A673 (cell line): ENCODE results near the gene GNG7. TPM values are rescaled to one million over a fixed set of nuclear protein-coding genes. Genes with fewer than 3 reads are reported as not detected.

Source experiments
- BruUV-seq: library from RNA; stranded (reverse); fragments of 400-500 nt; replicated peaks from 2 replicates; lab custom pipeline; 2021; lab: Mats Ljungman, UMichigan
- CTCF ChIA-PET: fragments of 300-600 bp; sonication (Branson Sonifier 250); formaldehyde crosslinking; loops from one replicate; lab custom pipeline; 2022; ENCODE audit warnings: antibody characterized with exemption; lab: Charles Lee
- POLR2A ChIA-PET: fragments of 300-600 bp; sonication (Branson Sonifier 250); formaldehyde crosslinking; loops from one replicate; lab custom pipeline; 2022; ENCODE audit warnings: antibody characterized with exemption; ENCODE audit not compliant: low non-redundant PET; lab: Charles Lee
- DNase-seq: peaks from one replicate; pipeline ENCODE4 v3.0.0-alpha.2; 2015; ENCODE audit warnings: low spot score
- H3K27ac ChIP-seq: fragments of 200-600 bp; sonication (generic); 2 replicates; pipeline ENCODE4 v1.5.1; 2016; ENCODE audit warnings: mixed run types, low read depth, mild to moderate bottlenecking, mixed read lengths, antibody characterized with exemption, low read length; ENCODE audit not compliant: poor library complexity, severe bottlenecking
- H3K27me3 ChIP-seq: fragments of 200-600 bp; sonication (generic); replicated peaks from 2 replicates; pipeline ENCODE4 v1.6.1; 2017; ENCODE audit warnings: mixed run types, low read depth, mild to moderate bottlenecking, mixed read lengths, antibody characterized with exemption, low read length; ENCODE audit not compliant: insufficient read depth, poor library complexity
- H3K36me3 ChIP-seq: fragments of 200-600 bp; sonication (generic); 2 replicates; pipeline ENCODE4 v1.6.1; 2016; ENCODE audit warnings: mixed run types, mild to moderate bottlenecking, mixed read lengths, antibody characterized with exemption, low read length; ENCODE audit not compliant: insufficient read depth, poor library complexity, severe bottlenecking
- H3K4me1 ChIP-seq: fragments of 200-600 bp; sonication (generic); 2 replicates; pipeline ENCODE4 v1.6.1; 2017; ENCODE audit warnings: mixed run types, mild to moderate bottlenecking, mixed read lengths, antibody characterized with exemption, low read length; ENCODE audit not compliant: insufficient read depth, poor library complexity, severe bottlenecking
- H3K4me3 ChIP-seq: fragments of 200-600 bp; sonication (generic); 2 replicates; pipeline ENCODE4 v1.5.1; 2016; ENCODE audit warnings: low read depth, mixed run types, mild to moderate bottlenecking, mixed read lengths, low read length; ENCODE audit not compliant: poor library complexity, severe bottlenecking
- H3K9me3 ChIP-seq: fragments of 200-600 bp; sonication (generic); 2 replicates; pipeline ENCODE4 v1.6.1; 2016; ENCODE audit warnings: mixed run types, low read depth, mild to moderate bottlenecking, mixed read lengths, antibody characterized with exemption, low read length; ENCODE audit not compliant: poor library complexity, severe bottlenecking
- EZH2 ChIP-seq: fragments of 200-600 bp; sonication (generic); IDR thresholded peaks from 2 replicates; pipeline ENCODE4 v1.6.1; 2017; ENCODE audit warnings: borderline replicate concordance, low read depth, mild to moderate bottlenecking, mixed read lengths, antibody characterized with exemption, low read length; ENCODE audit not compliant: poor library complexity, severe bottlenecking
- intact Hi-C: fragments of 100-400 bp; cut with micrococcal nuclease; formaldehyde crosslinking; loops from one replicate; pipeline ENCODE4 v1.10.0; 2022; ENCODE audit not compliant: unreplicated experiment
- total RNA-seq: library from RNA; stranded (reverse); gene quantifications from 2 replicates; pipeline ENCODE4 v1.2.3, GENCODE V29; 2021
- TF ChIP-seq, protein P1 (sequence below): fragments of 300-800, 200-600 bp; sonication (generic); conservative IDR thresholded peaks from 2 replicates; pipeline ENCODE4 v1.5.1; 2017; ENCODE audit warnings: low read depth, mild to moderate bottlenecking, antibody characterized with exemption, low read length, moderate library complexity, mixed read lengths

The GNG7 gene
- total RNA-seq, 1 experiment from 2014 or later, result 0.30 TPM

DNA sequence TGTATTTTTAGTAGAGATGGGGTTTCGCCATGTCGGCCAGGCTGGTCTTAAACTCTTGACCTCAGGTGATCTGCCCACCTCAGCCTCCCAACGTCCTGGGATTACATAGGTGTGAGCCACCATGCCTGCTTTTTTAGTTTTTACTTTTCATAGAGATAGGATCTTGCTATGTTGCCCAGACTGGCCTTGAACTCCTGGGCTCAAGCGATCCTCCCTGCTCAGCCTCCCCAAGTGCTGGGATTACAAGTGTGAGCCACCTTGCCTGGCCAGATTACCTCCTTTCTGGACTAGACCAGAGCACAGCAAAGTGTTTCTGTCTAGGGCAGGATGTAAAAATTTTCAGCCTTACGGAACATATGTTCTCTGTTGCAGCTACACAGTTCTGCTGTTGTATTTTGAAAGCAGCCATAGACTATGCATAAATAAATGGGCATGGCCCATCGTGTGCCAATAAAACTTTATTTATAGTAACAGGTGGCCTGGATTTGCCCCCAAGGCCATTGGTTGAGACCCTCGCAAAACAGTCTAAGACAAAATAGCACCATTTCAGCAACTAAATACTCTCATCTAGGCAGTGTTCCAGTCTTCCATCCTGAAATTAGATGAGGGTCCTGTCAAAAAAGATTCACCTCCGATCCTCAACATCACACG lies 36.0 kb downstream of the GNG7 start:
- BruUV-seq, result no TSS peak
- Histone ChIP-seq H3K36me3 (no peaks in the 10 kb centered on the region), H3K9me3 (no peaks in the 10 kb centered on the region), H3K4me1 (no peaks in the 10 kb centered on the region), H3K27ac (no peak overlapping the region), H3K4me3 (no peak overlapping the region), H3K27me3 (no peaks in the 10 kb centered on the region)
- DNase-seq, result no peak
- POLR2A ChIA-PET, result no interaction called here
- CTCF ChIA-PET, result no interaction called here
- intact Hi-C loops, result no loop called here
- TF ChIP-seq EZH2, result no peak
- TF ChIP-seq, protein P1, sequence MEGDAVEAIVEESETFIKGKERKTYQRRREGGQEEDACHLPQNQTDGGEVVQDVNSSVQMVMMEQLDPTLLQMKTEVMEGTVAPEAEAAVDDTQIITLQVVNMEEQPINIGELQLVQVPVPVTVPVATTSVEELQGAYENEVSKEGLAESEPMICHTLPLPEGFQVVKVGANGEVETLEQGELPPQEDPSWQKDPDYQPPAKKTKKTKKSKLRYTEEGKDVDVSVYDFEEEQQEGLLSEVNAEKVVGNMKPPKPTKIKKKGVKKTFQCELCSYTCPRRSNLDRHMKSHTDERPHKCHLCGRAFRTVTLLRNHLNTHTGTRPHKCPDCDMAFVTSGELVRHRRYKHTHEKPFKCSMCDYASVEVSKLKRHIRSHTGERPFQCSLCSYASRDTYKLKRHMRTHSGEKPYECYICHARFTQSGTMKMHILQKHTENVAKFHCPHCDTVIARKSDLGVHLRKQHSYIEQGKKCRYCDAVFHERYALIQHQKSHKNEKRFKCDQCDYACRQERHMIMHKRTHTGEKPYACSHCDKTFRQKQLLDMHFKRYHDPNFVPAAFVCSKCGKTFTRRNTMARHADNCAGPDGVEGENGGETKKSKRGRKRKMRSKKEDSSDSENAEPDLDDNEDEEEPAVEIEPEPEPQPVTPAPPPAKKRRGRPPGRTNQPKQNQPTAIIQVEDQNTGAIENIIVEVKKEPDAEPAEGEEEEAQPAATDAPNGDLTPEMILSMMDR, result no peak

DNA sequence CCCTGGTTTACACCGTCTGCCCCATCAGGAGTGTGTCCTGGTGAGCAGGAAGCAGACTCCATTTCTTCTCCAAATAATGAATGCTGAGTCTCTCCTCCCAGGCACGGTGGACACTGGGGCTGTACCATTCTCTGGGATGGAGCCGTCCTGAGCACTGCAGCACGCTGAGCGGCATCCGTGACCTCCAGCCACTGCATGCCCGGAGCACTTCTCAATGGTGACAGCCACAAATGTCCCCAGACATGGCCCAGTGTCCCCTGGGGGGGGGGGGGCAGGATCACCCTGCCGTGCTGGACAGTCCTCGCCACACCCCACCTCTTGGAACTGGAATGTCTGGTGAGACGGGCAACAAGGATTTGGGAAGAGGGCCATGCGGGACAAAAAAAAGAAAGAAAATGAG lies 37.4 kb downstream of the GNG7 start:
- Histone ChIP-seq H3K27ac (no peak overlapping the region), H3K36me3 (no peaks in the 10 kb centered on the region), H3K4me3 (no peak overlapping the region), H3K27me3 (no peaks in the 10 kb centered on the region), H3K9me3 (no peaks in the 10 kb centered on the region), H3K4me1 (no peaks in the 10 kb centered on the region)
- TF ChIP-seq, protein P1, result no peak
- no peak for TF ChIP-seq EZH2
- intact Hi-C loops, result no loop called here
- no peak for DNase-seq
- ChIA-PET CTCF (interaction anchor here (0.7 kb wide), 1 partner anchor 89 kb away, joined by 4 read pairs; no protein-coding TSS in a partner anchor), POLR2A (no interaction called here)
- no TSS peak for BruUV-seq

DNA sequence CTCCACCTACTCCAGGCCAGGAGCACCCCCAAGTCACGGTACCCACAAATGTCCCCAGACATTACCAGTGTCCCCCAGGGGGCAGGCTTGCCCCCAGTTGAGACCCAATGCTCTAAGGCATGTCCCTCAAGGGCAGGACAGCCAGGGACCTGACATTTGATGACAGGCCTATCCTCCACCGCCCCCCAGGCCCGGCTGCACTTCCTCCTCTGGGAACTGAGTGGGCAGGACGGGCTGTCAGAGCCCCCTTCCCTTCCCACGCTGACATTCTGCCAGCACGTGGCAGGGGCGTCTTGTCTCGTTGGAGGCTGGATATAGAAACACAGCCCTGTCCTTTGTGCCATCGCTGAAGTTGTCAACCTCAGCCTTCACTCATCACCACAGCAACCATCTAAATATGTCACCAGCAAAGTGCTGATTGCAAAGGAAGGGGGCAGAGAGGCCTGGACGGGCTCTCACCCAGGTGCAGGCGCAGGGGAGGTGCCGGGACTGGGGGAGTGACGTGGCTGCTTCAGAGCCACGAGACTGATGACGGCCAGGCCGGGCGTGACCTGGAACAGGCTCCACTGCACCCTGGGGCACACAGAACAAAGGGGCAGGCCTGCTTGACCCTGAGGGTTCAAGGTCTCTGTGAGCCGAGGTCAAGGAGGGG lies 38.4 kb downstream of the GNG7 start:
- H3K4me3 ChIP-seq, result no peak overlapping the region
- CTCF ChIA-PET, result no interaction called here
- DNase-seq, result no peak

More for the DNA sequence above, 38.4 kb downstream of the GNG7 start:
- intact Hi-C loops, result no loop called here
- no TSS peak for BruUV-seq
- POLR2A ChIA-PET, result no interaction called here
- H3K4me1 ChIP-seq, result no peaks in the 10 kb centered on the region
- H3K9me3 ChIP-seq, result no peaks in the 10 kb centered on the region
- no peak overlapping the region for H3K27ac ChIP-seq
- TF ChIP-seq EZH2, result no peak
- TF ChIP-seq, protein P1, result 0 out of 2 replicates have a peak, but pooled peaks have one; percentile 11
- no peaks in the 10 kb centered on the region for H3K27me3 ChIP-seq
- H3K36me3 ChIP-seq, result no peaks in the 10 kb centered on the region
